A673 (cell line): ENCODE measurements around the gene ANKEF1. TPM values are rescaled to one million over a fixed set of nuclear protein-coding genes. Genes with fewer than 3 reads are reported as not detected.

Experiments
- BruUV-seq: library from RNA; stranded (reverse); fragments of 400-500 nt; replicated peaks from 2 replicates; lab custom pipeline; 2021; lab: Mats Ljungman, UMichigan
- CTCF ChIA-PET: fragments of 300-600 bp; sonication (Branson Sonifier 250); formaldehyde crosslinking; loops from one replicate; lab custom pipeline; 2022; ENCODE audit warnings: antibody characterized with exemption; lab: Charles Lee
- POLR2A ChIA-PET: fragments of 300-600 bp; sonication (Branson Sonifier 250); formaldehyde crosslinking; loops from one replicate; lab custom pipeline; 2022; ENCODE audit warnings: antibody characterized with exemption; ENCODE audit not compliant: low non-redundant PET; lab: Charles Lee
- DNase-seq: peaks from one replicate; pipeline ENCODE4 v3.0.0-alpha.2; 2015; ENCODE audit warnings: low spot score
- H3K27ac ChIP-seq: fragments of 200-600 bp; sonication (generic); 2 replicates; pipeline ENCODE4 v1.5.1; 2016; ENCODE audit warnings: mixed run types, low read depth, mild to moderate bottlenecking, mixed read lengths, antibody characterized with exemption, low read length; ENCODE audit not compliant: poor library complexity, severe bottlenecking
- H3K27me3 ChIP-seq: fragments of 200-600 bp; sonication (generic); replicated peaks from 2 replicates; pipeline ENCODE4 v1.6.1; 2017; ENCODE audit warnings: mixed run types, low read depth, mild to moderate bottlenecking, mixed read lengths, antibody characterized with exemption, low read length; ENCODE audit not compliant: insufficient read depth, poor library complexity
- H3K36me3 ChIP-seq: fragments of 200-600 bp; sonication (generic); 2 replicates; pipeline ENCODE4 v1.6.1; 2016; ENCODE audit warnings: mixed run types, mild to moderate bottlenecking, mixed read lengths, antibody characterized with exemption, low read length; ENCODE audit not compliant: insufficient read depth, poor library complexity, severe bottlenecking
- H3K4me1 ChIP-seq: fragments of 200-600 bp; sonication (generic); 2 replicates; pipeline ENCODE4 v1.6.1; 2017; ENCODE audit warnings: mixed run types, mild to moderate bottlenecking, mixed read lengths, antibody characterized with exemption, low read length; ENCODE audit not compliant: insufficient read depth, poor library complexity, severe bottlenecking
- H3K4me3 ChIP-seq: fragments of 200-600 bp; sonication (generic); 2 replicates; pipeline ENCODE4 v1.5.1; 2016; ENCODE audit warnings: low read depth, mixed run types, mild to moderate bottlenecking, mixed read lengths, low read length; ENCODE audit not compliant: poor library complexity, severe bottlenecking
- H3K9me3 ChIP-seq: fragments of 200-600 bp; sonication (generic); 2 replicates; pipeline ENCODE4 v1.6.1; 2016; ENCODE audit warnings: mixed run types, low read depth, mild to moderate bottlenecking, mixed read lengths, antibody characterized with exemption, low read length; ENCODE audit not compliant: poor library complexity, severe bottlenecking
- CTCF ChIP-seq: fragments of 300-800, 200-600 bp; sonication (generic); conservative IDR thresholded peaks from 2 replicates; pipeline ENCODE4 v1.5.1; 2017; ENCODE audit warnings: low read depth, mild to moderate bottlenecking, antibody characterized with exemption, low read length, moderate library complexity, mixed read lengths
- EZH2 ChIP-seq: fragments of 200-600 bp; sonication (generic); IDR thresholded peaks from 2 replicates; pipeline ENCODE4 v1.6.1; 2017; ENCODE audit warnings: borderline replicate concordance, low read depth, mild to moderate bottlenecking, mixed read lengths, antibody characterized with exemption, low read length; ENCODE audit not compliant: poor library complexity, severe bottlenecking
- intact Hi-C: fragments of 100-400 bp; cut with micrococcal nuclease; formaldehyde crosslinking; loops from one replicate; pipeline ENCODE4 v1.10.0; 2022; ENCODE audit not compliant: unreplicated experiment
- total RNA-seq: library from RNA; stranded (reverse); gene quantifications from 2 replicates; pipeline ENCODE4 v1.2.3, GENCODE V29; 2021

ANKEF1 gene
- total RNA-seq, 1 experiment from 2014 or later = 1.3 TPM

DNA sequence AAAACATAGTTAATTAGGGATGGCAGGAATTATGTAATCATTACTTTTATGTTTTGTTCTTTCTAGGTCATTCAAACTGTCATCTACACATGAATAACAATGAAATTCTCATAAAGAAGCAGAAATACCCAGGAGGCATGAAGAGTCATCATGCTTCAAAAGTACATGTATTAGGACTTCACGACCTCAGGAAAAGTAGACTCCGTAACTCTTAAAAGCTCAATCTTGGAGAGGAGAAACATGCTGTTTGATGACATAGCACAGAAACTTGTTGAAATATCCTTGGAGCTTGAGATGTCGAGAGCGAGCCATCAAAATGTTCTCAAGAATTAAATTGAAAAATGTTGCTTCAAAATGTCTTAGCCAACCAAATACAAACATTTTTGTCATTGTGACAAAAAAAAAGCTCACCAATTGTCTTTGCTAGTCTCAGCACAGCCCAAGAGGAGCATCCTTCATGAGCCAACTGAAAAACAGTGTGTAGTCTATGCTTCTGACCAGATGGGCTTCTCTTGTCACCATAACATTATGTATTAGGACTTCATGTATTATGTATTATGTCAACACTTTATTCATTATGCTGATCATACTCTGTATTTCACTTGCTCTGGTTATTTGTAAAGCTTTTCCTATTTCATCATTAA is 28.2 kb upstream of the ANKEF1 start:
- no peaks in the 10 kb centered on the region for H3K36me3 ChIP-seq
- intact Hi-C loops = no loop called here

DNA sequence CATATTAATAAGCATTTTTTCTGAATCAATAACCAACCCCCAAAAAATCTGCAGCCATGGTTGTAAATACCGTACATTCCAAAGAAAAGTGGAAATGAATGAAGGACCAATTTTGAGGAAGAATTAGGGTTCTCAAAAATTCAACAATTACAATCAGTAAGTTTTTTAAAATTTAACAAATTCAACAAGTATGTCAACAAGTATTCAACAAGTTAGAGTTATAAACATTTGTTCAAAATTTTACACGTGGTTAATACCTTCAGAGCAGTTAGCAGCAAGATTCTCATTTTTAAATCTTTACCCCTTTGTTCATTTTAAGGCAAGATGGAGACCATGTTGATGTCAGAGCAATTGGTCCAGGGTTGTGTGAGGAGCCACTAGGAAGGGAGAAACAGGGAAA is 27.6 kb upstream of the ANKEF1 start:
- Histone ChIP-seq H3K27ac (no peak overlapping the region), H3K9me3 (no peaks in the 10 kb centered on the region), H3K27me3 (no peaks in the 10 kb centered on the region), H3K36me3 (no peaks in the 10 kb centered on the region), H3K4me3 (no peak overlapping the region), H3K4me1 (no peaks in the 10 kb centered on the region)
- no peak for DNase-seq
- ChIA-PET CTCF (no interaction called here), POLR2A (no interaction called here)
- intact Hi-C loops = no loop called here
- TF ChIP-seq EZH2 (no peak), CTCF (no peak)
- no TSS peak for BruUV-seq

More for the DNA sequence above, 28.2 kb upstream of the ANKEF1 start:
- no TSS peak for BruUV-seq
- ChIA-PET CTCF (no interaction called here), POLR2A (interaction anchor here (0.7 kb wide), 1 partner anchor 257 kb away, joined by 3 read pairs; no protein-coding TSS in a partner anchor)
- H3K27ac ChIP-seq = no peak overlapping the region
- no peak for DNase-seq
- no peaks in the 10 kb centered on the region for H3K4me1 ChIP-seq
- H3K27me3 ChIP-seq = no peaks in the 10 kb centered on the region
- no peak overlapping the region for H3K4me3 ChIP-seq
- no peaks in the 10 kb centered on the region for H3K9me3 ChIP-seq
- TF ChIP-seq CTCF = no peak
- TF ChIP-seq EZH2 = no peak

DNA sequence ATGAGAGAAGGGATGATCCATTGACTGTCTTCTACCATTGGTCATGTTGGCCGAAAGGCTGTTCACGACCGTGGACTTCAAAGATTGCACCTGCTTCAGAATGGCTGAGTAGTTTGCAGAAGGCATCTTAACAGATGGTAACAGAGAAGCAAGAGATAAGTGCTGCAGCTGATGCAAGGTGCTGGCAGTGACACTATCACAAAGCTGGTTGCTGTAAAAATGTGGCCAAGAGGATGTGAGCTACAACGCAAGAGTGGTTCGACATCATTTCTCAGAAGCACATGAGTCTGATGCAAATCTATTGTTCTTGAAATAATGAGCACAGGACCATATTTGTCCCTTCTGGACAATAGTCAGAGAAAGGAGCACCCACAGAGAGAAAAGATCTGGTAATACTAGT is 27.0 kb upstream of the ANKEF1 start:
- BruUV-seq = no TSS peak
- H3K27me3 ChIP-seq = no peaks in the 10 kb centered on the region
- H3K4me1 ChIP-seq = no peaks in the 10 kb centered on the region
- intact Hi-C loops = no loop called here
- no peak for DNase-seq
- CTCF ChIA-PET = no interaction called here
- no peak for TF ChIP-seq EZH2
- no peak for TF ChIP-seq CTCF
- no peaks in the 10 kb centered on the region for H3K36me3 ChIP-seq
- POLR2A ChIA-PET = no interaction called here
- no peak overlapping the region for H3K4me3 ChIP-seq
- no peaks in the 10 kb centered on the region for H3K9me3 ChIP-seq
- H3K27ac ChIP-seq = no peak overlapping the region
